Hepatocyte (in vitro differentiated cells): Measurements from ENCODE around the gene STK4. TPM values are rescaled to one million over a fixed set of nuclear protein-coding genes. Genes with fewer than 3 reads are reported as not detected.
"Not testable (repeated sequence)": the region's sequence is repeated elsewhere in the genome, so short reads cannot be mapped to it uniquely, and the experiment has no call there.

ENCODE experiments used
- DNase-seq: peaks from one replicate; pipeline ENCODE4 v3.0.0-alpha.2; 2016; ENCODE audit warnings: low spot score
- H2AFZ ChIP-seq: fragments of 200-600 bp; sonication (generic); 2 replicates; pipeline ENCODE4 v1.6.0; 2016; ENCODE audit warnings: antibody characterized with exemption, mild to moderate bottlenecking
- H3K27ac ChIP-seq: fragments of 200-600 bp; sonication (generic); 2 replicates; pipeline ENCODE4 v1.5.1; 2016; ENCODE audit warnings: mild to moderate bottlenecking
- H3K27me3 ChIP-seq: fragments of 200-600 bp; sonication (generic); 2 replicates; pipeline ENCODE4 v1.6.1; 2016
- H3K36me3 ChIP-seq: fragments of 200-600 bp; sonication (generic); replicated peaks from 2 replicates; pipeline ENCODE4 v1.5.1; 2016; ENCODE audit warnings: low read depth; ENCODE audit not compliant: insufficient read depth
- H3K4me1 ChIP-seq: fragments of 200-600 bp; sonication (generic); 2 replicates; pipeline ENCODE4 v1.5.1; 2016; ENCODE audit warnings: mild to moderate bottlenecking, moderate library complexity; ENCODE audit not compliant: insufficient read depth
- H3K4me2 ChIP-seq: fragments of 200-600 bp; sonication (generic); 2 replicates; pipeline ENCODE4 v1.6.0; 2016
- H3K4me3 ChIP-seq: fragments of 200-600 bp; sonication (generic); 2 replicates; pipeline ENCODE4 v1.5.1; 2016; ENCODE audit warnings: mild to moderate bottlenecking
- H3K79me2 ChIP-seq: fragments of 200-600 bp; sonication (generic); 2 replicates; pipeline ENCODE4 v1.6.0; 2017; ENCODE audit warnings: mild to moderate bottlenecking
- H3K9me2 ChIP-seq: fragments of 200-600 bp; sonication (generic); replicated peaks from 2 replicates; pipeline ENCODE4 v1.6.0; 2017; ENCODE audit warnings: mild to moderate bottlenecking; ENCODE audit not compliant: insufficient read depth
- H3K9me3 ChIP-seq: fragments of 200-600 bp; sonication (generic); 2 replicates; pipeline ENCODE4 v1.5.1; 2016; ENCODE audit warnings: low read depth, mild to moderate bottlenecking
- H4K20me1 ChIP-seq: fragments of 200-600 bp; sonication (generic); 2 replicates; pipeline ENCODE4 v1.6.0; 2016; ENCODE audit warnings: mild to moderate bottlenecking; ENCODE audit not compliant: insufficient read depth, poor library complexity, severe bottlenecking
- CTCF ChIP-seq: fragments of 200-600 bp; sonication (generic); IDR thresholded peaks from 2 replicates; pipeline ENCODE4 v1.5.1; 2016; ENCODE audit warnings: antibody characterized with exemption, mild to moderate bottlenecking; ENCODE audit not compliant: poor library complexity
- EZH2 ChIP-seq: fragments of 200-600 bp; sonication (generic); IDR thresholded peaks from 2 replicates; pipeline ENCODE4 v1.6.1; 2016; ENCODE audit warnings: antibody characterized with exemption, mild to moderate bottlenecking, borderline replicate concordance
- EZH2phosphoT487 ChIP-seq: fragments of 200-600 bp; sonication (generic); IDR thresholded peaks from one replicate; pipeline ENCODE4 v1.6.1; 2018; ENCODE audit warnings: antibody characterized with exemption, mild to moderate bottlenecking, low read depth, moderate library complexity; ENCODE audit not compliant: unreplicated experiment, severe bottlenecking
- WGBS: methylation state at CpG from one replicate; pipeline ENCODE4 v1.1.6; 2016; ENCODE audit warnings: low lambda C conversion rate; ENCODE audit errors: missing lambda C conversion rate; 5-methylcytosine and 5-hydroxymethylcytosine counted together
- polyA plus RNA-seq: library from polyadenylated mRNA; unstranded; fragments of >200 nt; fragmentation: Nextera tagmentation; extraction: Ambion mirVana; gene quantifications from 2 replicates; pipeline ENCODE4 v1.2.1, GENCODE V29; 2016
- total RNA-seq: library from RNA; depleted of rRNA; stranded (reverse); fragments of >200 nt; gene quantifications from 2 replicates; pipeline ENCODE4 v1.2.3, GENCODE V29; 2014

STK4 gene
- total and polyA plus RNA-seq, 2 experiments from 2014 or later: 11.4 to 16.5 TPM

GRCh38 chr20:45010399-45010828 is 44.1 kb downstream of the STK4 start:
- no peaks in the 10 kb centered on the region for H3K36me3 ChIP-seq
- no peaks in the 10 kb centered on the region for H3K9me2 ChIP-seq
- DNase-seq: no peak
- H4K20me1 ChIP-seq: no peaks in the 10 kb centered on the region
- TF ChIP-seq EZH2phosphoT487: no peak
- TF ChIP-seq EZH2: no peak
- no peak for TF ChIP-seq CTCF
- H3K4me1 ChIP-seq: peaks cover 3% of the 10 kb centered on the region
- peaks cover 5% of the 10 kb centered on the region for H3K79me2 ChIP-seq
- no peak overlapping the region for H2AFZ ChIP-seq
- no peak overlapping the region for H3K4me3 ChIP-seq
- no peaks in the 10 kb centered on the region for H3K27me3 ChIP-seq
- H3K27ac ChIP-seq: no peak overlapping the region
- no peaks in the 10 kb centered on the region for H3K9me3 ChIP-seq
- no peak overlapping the region for H3K4me2 ChIP-seq

- Histone ChIP-seq H3K4me3 (no peak overlapping the region), H3K9me2 (no peaks in the 10 kb centered on the region), H3K4me2 (no peak overlapping the region), H3K79me2 (peaks cover 5% of the 10 kb centered on the region), H3K27me3 (no peaks in the 10 kb centered on the region), H3K9me3 (no peaks in the 10 kb centered on the region), H3K36me3 (no peaks in the 10 kb centered on the region), H3K4me1 (peaks cover 10% of the 10 kb centered on the region), H2AFZ (no peak overlapping the region), H3K27ac (no peak overlapping the region), H4K20me1 (no peaks in the 10 kb centered on the region)
- peak; percentile 78 for DNase-seq
- 31% methylated on average over 2 of the region's 2 CpGs for WGBS
- TF ChIP-seq CTCF (peak; percentile 83), EZH2 (no peak)
These were observed 44.8 kb downstream of the STK4 start for GRCh38 chr20:45011108-45011526.

- no peaks in the 10 kb centered on the region for H3K9me3 ChIP-seq
- 78% methylated on average over 3 of the region's 3 CpGs for WGBS
- no peaks in the 10 kb centered on the region for H3K36me3 ChIP-seq
- no peak overlapping the region for H3K4me2 ChIP-seq
- H3K79me2 ChIP-seq: peaks cover 8% of the 10 kb centered on the region
- H2AFZ ChIP-seq: no peak overlapping the region
- no peak for DNase-seq
- no peaks in the 10 kb centered on the region for H4K20me1 ChIP-seq
- H3K4me1 ChIP-seq: peaks cover 18% of the 10 kb centered on the region
- TF ChIP-seq EZH2 (no peak), CTCF (no peak)
- no peak overlapping the region for H3K27ac ChIP-seq
- no peaks in the 10 kb centered on the region for H3K9me2 ChIP-seq
- H3K27me3 ChIP-seq: no peaks in the 10 kb centered on the region
- H3K4me3 ChIP-seq: no peak overlapping the region
These were observed 46.5 kb downstream of the STK4 start for GRCh38 chr20:45012682-45013302.

- not testable (repeated sequence) for H3K4me2 ChIP-seq, H3K27me3 ChIP-seq, DNase-seq, H3K4me3 ChIP-seq, H3K9me2 ChIP-seq, H3K79me2 ChIP-seq, H3K9me3 ChIP-seq, H2AFZ ChIP-seq, H3K27ac ChIP-seq, H3K36me3 ChIP-seq, H4K20me1 ChIP-seq
- WGBS: 94% methylated on average over 8 of the region's 8 CpGs
- H3K4me1 ChIP-seq: peaks cover 18% of the 10 kb centered on the region
These were observed 47.8 kb downstream of the STK4 start for GRCh38 chr20:45014131-45014530.
